B cell (primary cell): ENCODE measurements around the gene TLR4. TPM values are rescaled to one million over a fixed set of nuclear protein-coding genes. Genes with fewer than 3 reads are reported as not detected.

ENCODE experiments used
- ATAC-seq: fragments of 200-7000 bp; cut with Tn5 transposase; one replicate; pipeline ENCODE4 v1.10.0; 2021; ENCODE audit warnings: low read depth, mild to moderate bottlenecking, moderate number of reproducible peaks, moderate library complexity
- CTCF ChIA-PET: fragments of 350-600 bp; sonication (Branson Sonifier 250); formaldehyde crosslinking; loops from one replicate; lab custom pipeline; 2021; ENCODE audit warnings: antibody characterized with exemption, inconsistent platforms; lab: Charles Lee
- POLR2A ChIA-PET: fragments of 350-600 bp; sonication (Branson Sonifier 250); formaldehyde crosslinking; loops from one replicate; lab custom pipeline; 2021; ENCODE audit warnings: antibody characterized with exemption; lab: Charles Lee
- DNase-seq: peaks from one replicate; pipeline ENCODE4 v3.0.0; 2013
- H2AFZ ChIP-seq: 2 replicates; pipeline ENCODE4 v1.6.1; 2012; ENCODE audit warnings: mild to moderate bottlenecking, low read depth, low read length; ENCODE audit not compliant: insufficient read depth, poor library complexity, severe bottlenecking
- H3K27ac ChIP-seq, 2 donors: 1 replicate in 1 of 2; 2 replicates in 1 of 2; pipeline ENCODE4 v1.5.1; 2012 to 2013; ENCODE audit warnings: low read length in 2 of 2, mild to moderate bottlenecking in 2 of 2, moderate library complexity in 1 of 2
- H3K27me3 ChIP-seq, 4 experiments: fragments of 200-600 bp in 1 of 4; sonication (generic) in 1 of 4; replicated peaks in 1 of 4; 1 replicate in 2 of 4; 2 replicates in 2 of 4; pipeline versions ENCODE4 v1.6.1 to v1.7.0; 2013 to 2016; ENCODE audit warnings: low read length in 3 of 4, mild to moderate bottlenecking in 2 of 4, mixed read lengths in 1 of 4, moderate library complexity in 1 of 4; ENCODE audit not compliant: insufficient read depth in 4 of 4, control insufficient read depth in 3 of 4; ENCODE audit errors: control extremely low read depth in 1 of 4
- H3K36me3 ChIP-seq, 2 experiments: replicated peaks in 1 of 2; 1 replicate in 1 of 2; 2 replicates in 1 of 2; pipeline versions ENCODE4 v1.6.1 to v1.7.1; 2013; ENCODE audit warnings: low read length in 1 of 2; ENCODE audit not compliant: insufficient read depth in 2 of 2, control insufficient read depth in 1 of 2; ENCODE audit errors: control extremely low read depth in 1 of 2, extremely low read depth in 1 of 2
- H3K4me1 ChIP-seq, 2 donors: fragments of 200-600 bp in 1 of 2; sonication (generic) in 1 of 2; 1 replicate in 1 of 2; 2 replicates in 1 of 2; pipeline versions ENCODE4 v1.5.1 to v1.6.1; 2013 to 2017; ENCODE audit warnings: low read length in 2 of 2; ENCODE audit not compliant: control insufficient read depth in 2 of 2, insufficient read depth in 2 of 2
- H3K4me2 ChIP-seq: replicated peaks from 2 replicates; pipeline ENCODE3; 2012; ENCODE audit warnings: mild to moderate bottlenecking, low read depth, low read length; ENCODE audit not compliant: poor library complexity, severe bottlenecking
- H3K4me3 ChIP-seq, 5 experiments: fragments of 200-600 bp in 1 of 5; sonication (generic) in 1 of 5; 1 replicate in 3 of 5; 2 replicates in 2 of 5; pipeline versions ENCODE4 v1.5.1 to v1.7.0; 2011 to 2016; ENCODE audit warnings: low read length in 4 of 5, mild to moderate bottlenecking in 4 of 5, low read depth in 2 of 5, control low read depth in 1 of 5, moderate library complexity in 1 of 5; ENCODE audit not compliant: insufficient read depth in 1 of 5; ENCODE audit errors: control extremely low read depth in 1 of 5, extremely low read depth in 1 of 5
- H3K79me2 ChIP-seq: fragments of 200-600 bp; sonication (generic); one replicate; pipeline ENCODE4 v1.6.0; 2016; ENCODE audit warnings: low read length; ENCODE audit not compliant: control insufficient read depth, insufficient read depth
- H3K9ac ChIP-seq: fragments of 200-600 bp; sonication (generic); 2 replicates; pipeline ENCODE4 v1.6.1; 2017; ENCODE audit warnings: mild to moderate bottlenecking, low read length, moderate library complexity
- H3K9me3 ChIP-seq, 3 donors: one replicate each; pipeline versions ENCODE4 v1.6.1 to v1.7.1; 2013; ENCODE audit warnings: low read length in 2 of 3; ENCODE audit not compliant: control insufficient read depth in 2 of 3, insufficient read depth in 1 of 3; ENCODE audit errors: control extremely low read depth in 1 of 3
- H4K20me1 ChIP-seq: 2 replicates; pipeline ENCODE4 v1.6.0; 2012; ENCODE audit warnings: mild to moderate bottlenecking, low read length; ENCODE audit not compliant: insufficient read depth, control insufficient read depth, poor library complexity, severe bottlenecking
- H3K27ac Mint-ChIP-seq: one replicate; pipeline ENCODE4 v1.8.0; 2021; ENCODE audit warnings: mixed read lengths
- H3K27me3 Mint-ChIP-seq: one replicate; pipeline ENCODE4 v1.8.0; 2021; ENCODE audit warnings: mixed read lengths
- H3K4me1 Mint-ChIP-seq: one replicate; pipeline ENCODE4 v1.8.0; 2021; ENCODE audit warnings: mixed read lengths
- H3K4me3 Mint-ChIP-seq: one replicate; pipeline ENCODE4 v1.8.0; 2021; ENCODE audit warnings: mixed read lengths
- H3K9me3 Mint-ChIP-seq: one replicate; pipeline ENCODE4 v1.8.0; 2022; ENCODE audit warnings: mixed read lengths; ENCODE audit not compliant: insufficient read depth
- EZH2 ChIP-seq: IDR thresholded peaks from 2 replicates; pipeline ENCODE4 v1.6.1; 2012; ENCODE audit warnings: borderline replicate concordance, low read depth, mild to moderate bottlenecking, moderate library complexity, low read length; ENCODE audit not compliant: insufficient read depth, poor library complexity, severe bottlenecking
- WGBS: methylation state at CpG from one replicate; pipeline ENCODE4 v1.1.5; 2013; ENCODE audit warnings: missing lambda C conversion rate; ENCODE audit not compliant: insufficient coverage; 5-methylcytosine and 5-hydroxymethylcytosine counted together
- intact Hi-C: fragments of 100-400 bp; cut with micrococcal nuclease; formaldehyde crosslinking; loops from one replicate; pipeline ENCODE4 v1.10.0; 2022
- polyA plus RNA-seq: library from polyadenylated mRNA; depleted of rRNA; stranded (reverse); fragments of >200 nt; gene quantifications from 2 replicates; pipeline ENCODE4 v1.2.3, GENCODE V29; 2012
- total RNA-seq, 2 donors: library from RNA; stranded (reverse); fragments of 120-200 nt in 1 of 2; gene quantifications; 1 replicate in 1 of 2; 2 replicates in 1 of 2; pipeline versions ENCODE4 v1.2.3 to v1.2.4, GENCODE V29; 2013 to 2022
- TF ChIP-seq, protein P1 (sequence below): fragments of 200-600 bp; IDR thresholded peaks from one replicate; pipeline ENCODE4 v1.8.0; 2022; ENCODE audit warnings: antibody characterized with exemption, mild to moderate bottlenecking

The TLR4 gene
- total and polyA plus RNA-seq, 2 donors (not counting 1 experiment from before 2014, with no cell fraction given): 0.51 to 3.7 TPM

DNA sequence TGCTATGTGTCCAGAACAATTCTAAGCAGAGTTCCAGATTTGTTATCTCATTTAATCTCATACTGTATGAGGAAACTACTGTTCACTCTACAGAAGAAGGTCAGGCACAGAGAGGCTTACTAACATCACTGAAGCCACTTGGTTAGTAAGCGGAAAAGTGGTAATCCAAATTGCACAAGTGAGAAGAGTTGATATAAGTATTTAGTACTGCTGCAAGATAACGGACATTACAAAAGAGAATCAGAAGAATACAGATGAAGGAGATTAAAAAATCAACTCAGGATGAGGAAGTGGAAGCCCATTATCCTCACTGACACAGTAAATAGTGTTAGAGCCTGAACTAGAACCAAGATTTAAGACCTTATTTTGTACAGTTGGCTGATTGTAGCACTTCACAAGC lies 22.3 kb upstream of the TLR4 start:
- Mint-ChIP-seq H3K27ac (no peak overlapping the region), H3K4me3 (no peak overlapping the region), H3K4me1 (peaks cover 17% of the 10 kb centered on the region), H3K9me3 (no peaks in the 10 kb centered on the region), H3K27me3 (peaks cover 22% of the 10 kb centered on the region)
- Histone ChIP-seq H3K36me3 (no peaks in the 10 kb centered on the region), H3K4me1 (peaks cover 4 to 9% of the 10 kb centered on the region in 2 donors), H3K79me2 (no peaks in the 10 kb centered on the region), H3K9ac (no peak overlapping the region), H3K9me3 (no peaks in the 10 kb centered on the region), H2AFZ (no peak overlapping the region), H3K27me3 (peaks cover 0 to 8% (median 1%) of the 10 kb centered on the region in 4 experiments), H3K4me3 (no peak overlapping the region), H4K20me1 (no peaks in the 10 kb centered on the region), H3K27ac (no peak overlapping the region), H3K4me2 (no peak overlapping the region)
- ATAC-seq (no peak), DNase-seq (no peak)
- ChIA-PET CTCF (no interaction called here), POLR2A (no interaction called here)
- no peak for TF ChIP-seq EZH2
- TF ChIP-seq, protein P1, sequence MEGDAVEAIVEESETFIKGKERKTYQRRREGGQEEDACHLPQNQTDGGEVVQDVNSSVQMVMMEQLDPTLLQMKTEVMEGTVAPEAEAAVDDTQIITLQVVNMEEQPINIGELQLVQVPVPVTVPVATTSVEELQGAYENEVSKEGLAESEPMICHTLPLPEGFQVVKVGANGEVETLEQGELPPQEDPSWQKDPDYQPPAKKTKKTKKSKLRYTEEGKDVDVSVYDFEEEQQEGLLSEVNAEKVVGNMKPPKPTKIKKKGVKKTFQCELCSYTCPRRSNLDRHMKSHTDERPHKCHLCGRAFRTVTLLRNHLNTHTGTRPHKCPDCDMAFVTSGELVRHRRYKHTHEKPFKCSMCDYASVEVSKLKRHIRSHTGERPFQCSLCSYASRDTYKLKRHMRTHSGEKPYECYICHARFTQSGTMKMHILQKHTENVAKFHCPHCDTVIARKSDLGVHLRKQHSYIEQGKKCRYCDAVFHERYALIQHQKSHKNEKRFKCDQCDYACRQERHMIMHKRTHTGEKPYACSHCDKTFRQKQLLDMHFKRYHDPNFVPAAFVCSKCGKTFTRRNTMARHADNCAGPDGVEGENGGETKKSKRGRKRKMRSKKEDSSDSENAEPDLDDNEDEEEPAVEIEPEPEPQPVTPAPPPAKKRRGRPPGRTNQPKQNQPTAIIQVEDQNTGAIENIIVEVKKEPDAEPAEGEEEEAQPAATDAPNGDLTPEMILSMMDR: no peak
- 86% methylated on average over 1 of the region's 2 CpGs for WGBS
- intact Hi-C loops: no loop called here

DNA sequence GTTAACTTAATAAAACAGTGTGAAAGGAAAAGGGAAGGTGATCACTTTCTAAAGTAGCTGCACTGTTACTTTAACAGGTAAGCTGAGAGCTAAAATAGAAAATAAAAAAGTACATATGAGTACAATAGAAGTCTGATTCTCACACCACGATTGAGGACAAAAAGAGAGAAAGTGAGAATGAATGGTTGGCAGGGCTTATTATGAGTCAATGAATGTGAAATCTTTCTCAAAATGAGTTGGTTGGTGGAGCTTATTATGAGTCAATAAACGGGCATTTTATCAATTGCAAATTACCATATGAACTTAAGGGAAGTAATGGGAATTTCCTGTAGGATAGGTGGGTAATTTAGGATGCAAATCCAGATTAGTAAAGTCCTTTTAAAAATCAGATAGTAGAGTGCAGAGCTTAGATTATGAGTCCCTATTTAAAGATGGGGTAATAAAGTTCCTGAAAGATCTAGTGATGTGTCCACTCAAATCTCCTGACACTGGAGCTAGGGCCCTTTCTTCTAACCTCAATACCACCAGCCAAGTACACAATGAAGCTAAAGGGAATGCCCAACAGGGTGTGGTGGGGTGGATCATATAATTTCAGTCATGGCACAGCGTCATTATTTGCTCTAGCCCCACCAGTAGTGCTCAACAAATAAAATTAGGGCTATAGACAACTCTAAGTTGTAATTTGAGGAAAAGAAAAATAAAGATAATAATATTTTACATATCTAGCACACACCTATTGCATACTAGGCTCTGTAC lies 21.1 kb upstream of the TLR4 start:
- Histone ChIP-seq H3K27ac (no peak overlapping the region), H4K20me1 (no peaks in the 10 kb centered on the region), H3K9me3 (no peaks in the 10 kb centered on the region), H3K79me2 (no peaks in the 10 kb centered on the region), H3K9ac (no peak overlapping the region), H3K4me3 (no peak overlapping the region), H3K4me1 (no peaks in the 10 kb centered on the region), H3K4me2 (no peak overlapping the region), H3K27me3 (peaks cover 0 to 11% (median 2%) of the 10 kb centered on the region in 4 experiments), H2AFZ (no peak overlapping the region), H3K36me3 (no peaks in the 10 kb centered on the region)
- WGBS: no CpG with 5 or more reads among the region's 3 CpGs
- Mint-ChIP-seq H3K27ac (no peak overlapping the region), H3K27me3 (peaks cover 31% of the 10 kb centered on the region), H3K9me3 (no peaks in the 10 kb centered on the region), H3K4me3 (no peak overlapping the region), H3K4me1 (peaks cover 9% of the 10 kb centered on the region)
- intact Hi-C loops: no loop called here
- TF ChIP-seq EZH2: no peak
- TF ChIP-seq, protein P1: no peak
- no peak for ATAC-seq
- ChIA-PET POLR2A (no interaction called here), CTCF (interaction anchor here (0.6 kb wide), 1 partner anchor 906 kb away, joined by 3 read pairs; no protein-coding TSS in a partner anchor)
- DNase-seq: no peak
